MM.1S (cell line): ENCODE results near the gene EMILIN3.

Experiments
- DNase-seq: peaks from one replicate; pipeline ENCODE4 v3.0.0-alpha.2; 2015
- H2AFZ ChIP-seq: fragments of 300-600 bp; sonication (generic); 2 replicates; pipeline ENCODE4 v1.6.0; 2016; ENCODE audit warnings: antibody characterized with exemption, low read length
- H3F3A ChIP-seq: fragments of 300-600 bp; sonication (generic); 2 replicates; pipeline ENCODE4 v1.6.1; 2016; ENCODE audit warnings: mild to moderate bottlenecking, antibody characterized with exemption, low read length, moderate library complexity, mixed read lengths; ENCODE audit not compliant: insufficient read depth
- H3K27ac ChIP-seq: fragments of 300-600 bp; sonication (generic); 2 replicates; pipeline ENCODE4 v1.5.1; 2016; ENCODE audit warnings: mild to moderate bottlenecking, low read length
- H3K27me3 ChIP-seq: fragments of 300-600 bp; sonication (generic); replicated peaks from 2 replicates; pipeline ENCODE4 v1.6.0; 2016; ENCODE audit warnings: low read length; ENCODE audit not compliant: insufficient read depth
- H3K36me3 ChIP-seq: fragments of 300-600 bp; sonication (generic); replicated peaks from 2 replicates; pipeline ENCODE4 v1.6.1; 2016; ENCODE audit warnings: mild to moderate bottlenecking, low read length, mixed read lengths; ENCODE audit not compliant: insufficient read depth
- H3K4me1 ChIP-seq: fragments of 300-600 bp; sonication (generic); 2 replicates; pipeline ENCODE4 v1.6.1; 2016; ENCODE audit warnings: low read length, mixed read lengths
- H3K4me2 ChIP-seq: fragments of 300-600 bp; sonication (generic); 2 replicates; pipeline ENCODE4 v1.6.0; 2016; ENCODE audit warnings: low read depth, low read length
- H3K4me3 ChIP-seq: fragments of 300-600 bp; sonication (generic); 2 replicates; pipeline ENCODE4 v1.5.1; 2016; ENCODE audit warnings: low read length, mixed read lengths
- H3K79me2 ChIP-seq: fragments of 300-600 bp; sonication (generic); 2 replicates; pipeline ENCODE4 v1.6.1; 2016; ENCODE audit warnings: mixed run types, low read length, mixed read lengths
- H3K9ac ChIP-seq: fragments of 300-600 bp; sonication (generic); 2 replicates; pipeline ENCODE4 v1.6.1; 2016; ENCODE audit warnings: low read length, mixed read lengths
- H3K9me2 ChIP-seq: fragments of 300-600 bp; sonication (generic); replicated peaks from 2 replicates; pipeline ENCODE4 v1.6.1; 2016; ENCODE audit warnings: mild to moderate bottlenecking, low read length, mixed read lengths; ENCODE audit not compliant: insufficient read depth
- H3K9me3 ChIP-seq: fragments of 300-600 bp; sonication (generic); replicated peaks from 2 replicates; pipeline ENCODE4 v1.6.1; 2016; ENCODE audit warnings: mild to moderate bottlenecking, low read length, mixed read lengths; ENCODE audit not compliant: insufficient read depth
- H4K20me1 ChIP-seq: fragments of 300-600 bp; sonication (generic); 2 replicates; pipeline ENCODE4 v1.6.1; 2016; ENCODE audit warnings: mild to moderate bottlenecking, low read length, moderate library complexity, mixed read lengths; ENCODE audit not compliant: insufficient read depth
- EZH2 ChIP-seq: fragments of 300-600 bp; sonication (generic); optimal IDR thresholded peaks from 2 replicates; pipeline ENCODE3; 2017; ENCODE audit warnings: low read depth, mild to moderate bottlenecking, antibody characterized with exemption, low read length, mixed read lengths
- EZH2phosphoT487 ChIP-seq: fragments of 300-600 bp; sonication (generic); IDR thresholded peaks from 2 replicates; pipeline ENCODE4 v1.6.1; 2018; ENCODE audit warnings: antibody characterized with exemption, low read length
- TF ChIP-seq, protein P1 (sequence below): fragments of 300-600 bp; sonication (generic); IDR thresholded peaks from 2 replicates; pipeline ENCODE4 v1.5.1; 2016; ENCODE audit warnings: antibody characterized with exemption, low read length, mixed read lengths

EMILIN3 gene

DNA sequence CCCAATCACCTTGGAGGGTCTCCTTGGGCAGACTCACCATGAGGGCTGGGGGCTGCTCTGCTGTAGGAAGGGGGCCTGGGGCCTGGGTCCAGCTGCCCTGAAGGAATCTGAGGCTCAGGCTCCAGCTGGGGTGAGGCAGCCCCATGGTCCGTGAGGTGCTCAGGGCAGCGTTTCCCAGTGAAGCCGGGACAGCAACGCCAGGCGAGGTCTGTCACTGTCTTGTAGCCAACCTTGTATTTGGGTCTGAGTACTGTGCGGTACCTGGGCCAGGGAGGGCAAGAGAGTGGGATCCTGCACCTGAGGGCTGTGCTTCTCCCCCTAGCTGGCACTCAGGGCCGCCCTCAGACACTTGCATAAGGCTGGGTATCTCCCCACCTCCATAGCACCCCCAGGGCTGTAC lies 3.0 kb downstream of the EMILIN3 start:
- Histone ChIP-seq H3K27ac (no peak overlapping the region), H3K9me3 (no peaks in the 10 kb centered on the region), H3K9ac (no peak overlapping the region), H3K36me3 (no peaks in the 10 kb centered on the region), H3K79me2 (no peaks in the 10 kb centered on the region), H3K9me2 (no peaks in the 10 kb centered on the region), H4K20me1 (no peaks in the 10 kb centered on the region), H2AFZ (no peak overlapping the region), H3K4me1 (no peaks in the 10 kb centered on the region), H3F3A (no peaks in the 10 kb centered on the region), H3K4me2 (no peak overlapping the region), H3K27me3 (peaks cover 24% of the 10 kb centered on the region), H3K4me3 (no peak overlapping the region)
- TF ChIP-seq EZH2 (no peak), EZH2phosphoT487 (no peak)
- TF ChIP-seq, protein P1, sequence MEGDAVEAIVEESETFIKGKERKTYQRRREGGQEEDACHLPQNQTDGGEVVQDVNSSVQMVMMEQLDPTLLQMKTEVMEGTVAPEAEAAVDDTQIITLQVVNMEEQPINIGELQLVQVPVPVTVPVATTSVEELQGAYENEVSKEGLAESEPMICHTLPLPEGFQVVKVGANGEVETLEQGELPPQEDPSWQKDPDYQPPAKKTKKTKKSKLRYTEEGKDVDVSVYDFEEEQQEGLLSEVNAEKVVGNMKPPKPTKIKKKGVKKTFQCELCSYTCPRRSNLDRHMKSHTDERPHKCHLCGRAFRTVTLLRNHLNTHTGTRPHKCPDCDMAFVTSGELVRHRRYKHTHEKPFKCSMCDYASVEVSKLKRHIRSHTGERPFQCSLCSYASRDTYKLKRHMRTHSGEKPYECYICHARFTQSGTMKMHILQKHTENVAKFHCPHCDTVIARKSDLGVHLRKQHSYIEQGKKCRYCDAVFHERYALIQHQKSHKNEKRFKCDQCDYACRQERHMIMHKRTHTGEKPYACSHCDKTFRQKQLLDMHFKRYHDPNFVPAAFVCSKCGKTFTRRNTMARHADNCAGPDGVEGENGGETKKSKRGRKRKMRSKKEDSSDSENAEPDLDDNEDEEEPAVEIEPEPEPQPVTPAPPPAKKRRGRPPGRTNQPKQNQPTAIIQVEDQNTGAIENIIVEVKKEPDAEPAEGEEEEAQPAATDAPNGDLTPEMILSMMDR, result no peak
- no peak for DNase-seq

DNA sequence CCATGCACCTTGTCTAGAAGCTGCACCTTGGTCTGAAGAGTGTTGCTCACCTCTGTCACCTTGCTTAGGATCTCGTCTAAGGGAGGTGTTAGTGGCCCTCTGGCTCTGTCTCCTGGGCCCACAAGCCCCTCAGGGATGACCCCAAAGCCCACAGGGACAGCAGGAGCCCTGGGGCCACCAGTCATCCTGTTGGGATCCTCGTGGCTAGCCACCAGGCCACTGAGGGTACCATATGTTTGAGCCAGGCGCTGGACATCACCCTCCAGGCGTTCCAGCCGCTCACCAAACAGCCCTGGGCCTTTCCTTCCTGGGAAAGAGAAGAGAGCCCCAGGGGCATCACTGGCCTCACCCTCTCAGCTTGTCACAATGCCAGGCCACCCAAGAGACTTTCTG lies 3.9 kb downstream of the EMILIN3 start:
- no peak for DNase-seq
- H3K27ac ChIP-seq, result no peak overlapping the region
- H3K9ac ChIP-seq, result no peak overlapping the region
- H3K79me2 ChIP-seq, result no peaks in the 10 kb centered on the region
- no peaks in the 10 kb centered on the region for H3K9me2 ChIP-seq
- no peaks in the 10 kb centered on the region for H3K9me3 ChIP-seq
- H4K20me1 ChIP-seq, result no peaks in the 10 kb centered on the region
- H3F3A ChIP-seq, result no peaks in the 10 kb centered on the region
- H2AFZ ChIP-seq, result no peak overlapping the region
- H3K4me3 ChIP-seq, result no peak overlapping the region
- TF ChIP-seq EZH2phosphoT487, result no peak
- no peaks in the 10 kb centered on the region for H3K4me1 ChIP-seq
- no peak overlapping the region for H3K4me2 ChIP-seq
- H3K27me3 ChIP-seq, result peaks cover 23% of the 10 kb centered on the region
- no peaks in the 10 kb centered on the region for H3K36me3 ChIP-seq

DNA sequence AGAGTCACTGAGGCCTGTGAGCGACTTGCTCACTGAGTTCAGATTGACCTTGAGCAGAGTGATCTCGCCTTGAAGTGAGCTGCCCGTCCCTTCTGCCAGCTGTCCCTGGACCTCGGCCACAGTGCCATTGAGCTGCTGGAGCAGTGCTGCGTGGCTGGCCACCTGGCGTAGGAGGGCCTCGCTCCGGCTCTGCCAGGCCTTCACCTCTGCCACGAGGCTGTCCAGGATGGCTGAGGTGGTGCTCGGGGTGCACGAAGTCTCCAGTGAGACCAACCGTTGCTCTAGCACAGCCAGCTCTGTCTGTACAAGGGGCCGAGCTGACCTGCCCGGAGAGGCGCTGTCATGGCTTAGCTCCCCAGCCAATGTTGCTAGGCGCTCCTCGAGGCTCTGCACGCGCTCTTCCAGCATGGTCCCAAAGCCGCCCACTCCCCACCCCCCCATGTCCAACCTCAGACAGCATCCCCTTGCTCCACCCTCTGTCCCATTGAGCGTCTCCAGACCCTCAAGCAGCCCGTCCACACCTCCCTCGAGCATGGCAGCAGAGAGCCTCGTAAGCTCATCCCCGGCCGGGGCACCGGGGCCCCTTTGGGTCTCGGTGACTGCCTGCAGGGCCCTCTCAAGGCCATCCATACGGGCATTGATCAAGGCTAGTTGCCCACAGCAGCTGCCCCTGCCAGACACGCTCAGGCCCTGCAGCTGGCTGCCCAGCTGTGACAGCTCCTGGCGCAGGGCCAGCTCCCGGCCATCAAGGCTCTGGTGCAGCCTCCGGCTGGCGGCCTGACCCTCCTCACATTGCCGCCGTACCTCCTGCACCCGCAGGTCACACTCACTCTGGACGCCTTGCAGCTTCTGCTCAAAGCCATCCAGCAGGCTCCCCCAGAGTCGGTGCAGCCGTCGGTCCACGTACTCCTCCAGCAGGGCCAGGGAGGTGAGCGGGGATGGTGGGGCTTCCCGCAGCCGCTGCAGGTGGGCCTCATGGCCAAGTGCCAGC lies 4.6 kb downstream of the EMILIN3 start:
- Histone ChIP-seq H3K4me1 (no peaks in the 10 kb centered on the region), H3K27ac (no peak overlapping the region)

More for the DNA sequence above, 4.6 kb downstream of the EMILIN3 start:
- peaks cover 16% of the 10 kb centered on the region for H3K27me3 ChIP-seq
- H3K4me3 ChIP-seq, result no peak overlapping the region
- no peaks in the 10 kb centered on the region for H3K36me3 ChIP-seq
- no peak overlapping the region for H3K9ac ChIP-seq
- DNase-seq, result no peak
- no peaks in the 10 kb centered on the region for H3K79me2 ChIP-seq
- H3F3A ChIP-seq, result no peaks in the 10 kb centered on the region
- H3K9me3 ChIP-seq, result no peaks in the 10 kb centered on the region
- H3K9me2 ChIP-seq, result no peaks in the 10 kb centered on the region
- TF ChIP-seq, protein P1, result no peak
- TF ChIP-seq EZH2, result no peak
- TF ChIP-seq EZH2phosphoT487, result no peak
- H3K4me2 ChIP-seq, result no peak overlapping the region
- H2AFZ ChIP-seq, result no peak overlapping the region
- no peaks in the 10 kb centered on the region for H4K20me1 ChIP-seq
